Measurements from ENCODE around the gene AP1B1.
A peak's percentile ranks its signal among the peaks of the same experiment; 100 is the strongest.

Gene AP1B1

DNA sequence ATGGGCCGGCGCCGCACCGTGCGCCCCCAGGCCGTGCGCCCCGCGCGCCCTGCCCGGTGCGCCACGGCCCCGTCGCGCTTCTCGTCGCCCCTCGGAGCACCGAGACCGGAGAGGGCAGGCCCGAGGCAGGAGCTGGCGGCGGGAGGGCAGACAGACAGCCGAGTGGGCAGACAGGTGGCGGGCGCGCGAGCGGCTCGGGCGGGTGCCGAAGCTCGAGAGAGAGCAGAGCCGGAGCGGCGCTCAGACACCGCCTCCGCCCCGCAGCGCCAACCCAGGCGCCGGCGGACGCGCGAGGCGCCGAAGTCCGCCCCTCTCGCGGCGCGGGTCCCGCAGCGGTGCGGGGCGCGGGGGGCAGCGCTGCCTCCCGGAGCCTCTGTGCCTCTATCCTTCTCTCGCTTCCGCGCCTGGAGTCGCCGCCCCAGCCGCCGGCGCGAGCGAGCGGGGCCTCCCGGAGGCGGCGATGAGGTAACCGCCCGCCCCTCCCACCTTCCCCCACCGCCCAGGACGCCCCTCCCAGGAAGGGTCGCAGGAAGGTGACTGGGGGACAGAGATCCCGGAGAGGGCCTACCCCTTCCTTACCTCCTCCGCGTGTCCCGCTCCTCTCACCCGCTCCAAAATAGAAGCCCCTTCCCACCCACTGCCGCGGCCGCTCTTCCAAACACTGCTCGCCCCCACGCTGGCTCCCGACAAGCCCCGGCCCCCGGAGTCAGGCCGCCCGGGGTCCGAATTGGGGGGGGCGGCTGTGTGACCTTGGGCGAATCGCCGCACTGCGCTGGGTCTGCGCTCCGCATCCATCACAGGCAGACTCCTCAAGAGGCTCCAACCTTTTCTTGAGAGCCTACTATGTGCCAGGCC is 72.9 kb downstream of the AP1B1 start, which contains the start of gene RASL10A:
RASL10A (minus strand) TSS at position 412 of the 855 bp plus-strand sequence. CDS start 451 bp downstream, outside the sequence.
- Histone ChIP-seq H3K4me2 (no peak within 1 kb of the TSS), H3K27ac (no peak within 1 kb of the TSS), H3K27me3 (peaks cover 58% of the 10 kb centered on the region), H3K4me1 (peaks cover 21% of the 10 kb centered on the region), H3K4me3 (0 out of 2 replicates have a peak within 1 kb of the TSS, but pooled peaks have one; percentile 3), H3K36me3 (no peaks in the 10 kb centered on the region), H4K20me1 (peaks cover 27% of the 10 kb centered on the region), H3K9ac (no peak within 1 kb of the TSS), H3K9me3 (no peaks in the 10 kb centered on the region)
- TF ChIP-seq Cebpa-rat (IDR thresholded peaks at IDR 0.05) = no peak

DNA sequence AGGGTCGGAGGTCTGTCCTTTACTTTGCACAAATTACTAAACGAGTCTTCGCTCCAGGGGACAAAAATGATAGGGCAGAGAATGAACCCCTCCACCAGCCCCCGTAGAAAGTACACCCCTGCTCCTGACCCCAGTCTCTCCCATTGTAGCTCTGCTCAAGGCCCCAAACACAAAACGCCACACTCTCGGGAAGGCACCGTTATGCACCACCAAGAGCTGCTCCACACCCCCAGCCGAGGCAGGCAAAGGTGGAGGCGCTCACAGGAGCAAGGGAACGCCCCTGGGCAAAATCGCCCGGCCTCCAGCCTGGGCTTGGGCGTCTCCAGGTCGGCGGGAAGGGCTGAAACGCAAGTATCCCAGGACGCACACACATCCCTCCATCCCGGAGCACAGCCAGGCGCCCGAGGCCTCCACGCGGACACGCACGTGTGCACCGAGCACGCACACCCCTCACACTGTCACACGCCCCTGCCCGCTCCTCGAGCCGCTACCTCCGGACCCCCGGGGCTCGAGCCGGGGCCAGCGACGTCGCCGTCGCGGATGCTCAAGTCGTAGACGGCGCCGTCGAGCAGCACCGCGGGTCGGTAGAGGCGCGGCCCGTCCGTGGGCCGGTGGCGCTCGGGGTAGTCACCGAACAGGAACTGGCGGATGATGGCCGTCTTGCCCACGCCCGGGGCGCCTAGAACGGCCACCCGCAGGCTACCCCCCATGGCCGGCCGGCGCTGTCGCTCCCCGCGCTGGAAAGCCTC is 73.7 kb downstream of the AP1B1 start:
- H3K9ac ChIP-seq = no peak overlapping the region
- H3K27me3 ChIP-seq = peaks cover 58% of the 10 kb centered on the region
- no peaks in the 10 kb centered on the region for H3K36me3 ChIP-seq
- H3K4me2 ChIP-seq = no peak overlapping the region
- H3K27ac ChIP-seq = no peak overlapping the region
- TF ChIP-seq Cebpa-rat (IDR thresholded peaks at IDR 0.05) = no peak
- peaks cover 21% of the 10 kb centered on the region for H3K4me1 ChIP-seq
- peaks cover 27% of the 10 kb centered on the region for H4K20me1 ChIP-seq
- no peaks in the 10 kb centered on the region for H3K9me3 ChIP-seq
- H3K4me3 ChIP-seq = 0 out of 2 replicates have a peak overlapping the region, but pooled peaks have one; percentile 3

DNA sequence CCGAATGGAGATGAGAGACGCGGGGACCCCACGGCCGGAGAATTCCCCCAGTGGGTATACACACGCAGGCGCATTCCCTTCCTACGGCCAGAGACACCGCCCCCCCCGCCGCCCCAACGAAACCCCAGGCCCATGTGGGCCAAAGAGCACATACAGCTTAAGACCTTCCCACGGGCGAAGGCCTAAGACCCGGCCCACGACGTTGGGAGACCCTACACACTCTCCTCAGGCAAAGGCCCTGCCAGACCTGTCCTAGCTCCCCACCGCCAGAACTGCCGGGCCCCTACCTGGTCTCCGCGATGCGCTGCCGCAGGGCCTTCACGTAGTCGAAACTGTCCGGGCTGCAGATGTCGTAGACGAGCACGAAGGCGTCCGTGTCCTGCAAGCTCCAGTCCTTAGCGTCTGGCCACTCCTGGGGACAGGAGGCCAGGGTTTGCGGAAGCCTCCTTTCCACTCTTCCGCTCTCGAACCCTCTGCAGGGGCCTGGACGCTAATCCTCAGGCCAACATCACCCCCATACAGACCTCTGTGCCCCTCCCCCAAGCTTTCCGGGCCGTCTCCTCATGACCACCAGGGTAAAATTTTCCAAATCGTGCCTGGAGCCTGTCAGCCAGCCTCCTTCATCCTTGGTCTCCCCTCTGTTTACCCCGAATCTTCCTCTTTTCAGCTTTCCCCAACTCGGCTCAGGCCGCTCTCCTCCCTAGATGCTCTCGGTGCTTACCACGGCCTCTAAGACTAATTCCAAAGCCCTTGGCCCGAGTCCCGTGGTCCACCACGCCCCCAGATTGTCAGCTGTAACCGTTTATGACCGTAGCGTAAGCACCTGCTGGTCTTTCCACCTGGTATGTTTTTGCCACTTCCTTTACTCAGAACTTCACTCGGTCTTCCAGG is 74.5 kb downstream of the AP1B1 start:
- Histone ChIP-seq H3K4me1 (peaks cover 30% of the 10 kb centered on the region), H4K20me1 (peaks cover 36% of the 10 kb centered on the region), H3K27me3 (peaks cover 64% of the 10 kb centered on the region), H3K36me3 (no peaks in the 10 kb centered on the region), H3K9me3 (no peaks in the 10 kb centered on the region), H3K4me2 (no peak overlapping the region), H3K4me3 (no peak overlapping the region), H3K9ac (no peak overlapping the region), H3K27ac (no peak overlapping the region)
- TF ChIP-seq Cebpa-rat (IDR thresholded peaks at IDR 0.05) = no peak

DNA sequence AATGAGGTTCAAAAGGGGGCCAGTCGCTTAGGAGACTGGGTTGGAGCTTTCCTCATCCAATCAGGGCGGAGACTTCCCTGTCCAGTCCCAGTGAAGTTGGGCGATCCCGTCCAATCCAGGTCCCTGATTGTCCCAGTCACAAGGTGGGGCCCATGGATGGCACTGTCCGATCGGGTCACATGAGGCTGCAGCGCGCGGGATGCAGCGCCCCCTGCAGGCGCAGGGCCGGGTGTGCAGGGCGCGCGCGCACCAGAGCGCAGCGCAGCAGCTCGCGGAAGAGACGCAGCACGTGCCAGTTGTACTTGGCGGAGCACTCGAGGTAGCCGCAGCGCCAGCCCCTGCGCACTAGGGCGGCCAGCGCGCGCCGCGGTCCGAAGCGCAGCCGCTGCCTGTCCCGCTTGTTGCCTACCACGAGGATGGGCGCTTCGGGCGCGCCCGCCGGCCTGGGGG is 75.2 kb downstream of the AP1B1 start:
- Histone ChIP-seq H3K9me3 (no peaks in the 10 kb centered on the region), H3K36me3 (no peaks in the 10 kb centered on the region), H3K27me3 (peaks cover 71% of the 10 kb centered on the region), H4K20me1 (peaks cover 40% of the 10 kb centered on the region), H3K4me2 (no peak overlapping the region), H3K9ac (no peak overlapping the region), H3K27ac (no peak overlapping the region), H3K4me1 (peaks cover 37% of the 10 kb centered on the region), H3K4me3 (no peak overlapping the region)
- no peak for TF ChIP-seq Cebpa-rat (IDR thresholded peaks at IDR 0.05)

DNA sequence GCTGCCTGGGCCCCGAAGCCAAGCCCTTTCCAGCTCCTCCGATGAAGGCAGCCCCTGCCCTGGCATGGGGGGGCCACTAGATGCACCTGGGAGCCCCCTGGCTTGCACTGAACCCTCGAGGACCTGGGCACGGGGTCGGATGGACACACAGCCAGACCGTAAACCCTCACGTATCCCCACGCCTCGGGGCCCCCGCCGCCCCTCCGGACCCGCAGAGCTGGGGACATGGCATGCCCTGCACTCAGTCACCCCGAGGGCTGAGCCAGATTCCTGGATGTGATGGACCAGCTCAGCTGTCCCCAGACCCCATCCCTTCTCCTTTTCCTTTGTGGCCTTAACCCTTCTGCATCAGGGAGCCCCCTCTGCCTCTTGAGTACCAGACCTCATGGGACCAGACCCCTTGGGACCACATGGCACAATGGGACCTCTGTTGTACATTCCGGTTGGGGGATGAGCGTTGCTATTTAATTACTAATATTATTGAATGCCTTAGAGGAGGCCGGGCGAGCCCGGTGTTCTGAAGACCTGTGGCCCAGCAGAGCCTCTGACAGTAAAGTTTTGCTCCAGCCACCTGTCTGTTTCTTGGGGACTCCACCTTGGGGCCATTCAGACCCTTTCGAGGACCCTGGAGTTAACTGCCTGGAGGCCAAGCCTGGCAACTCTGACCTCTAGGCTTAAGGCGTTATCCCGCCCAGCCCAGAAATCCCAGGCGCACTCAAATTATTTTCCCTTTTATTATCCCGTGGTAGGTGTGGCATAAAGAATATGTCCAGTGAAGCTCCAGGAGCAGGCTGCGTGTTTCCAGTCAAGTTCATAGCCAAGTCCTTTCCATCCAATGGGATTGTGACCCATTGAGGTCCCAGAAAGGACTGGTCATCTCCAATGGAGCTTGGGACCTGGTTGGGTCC is 75.9 kb downstream of the AP1B1 start:
- no peaks in the 10 kb centered on the region for H3K36me3 ChIP-seq
- no peaks in the 10 kb centered on the region for H3K9me3 ChIP-seq
- H3K27ac ChIP-seq = no peak overlapping the region
- peaks cover 47% of the 10 kb centered on the region for H4K20me1 ChIP-seq
- peaks cover 77% of the 10 kb centered on the region for H3K27me3 ChIP-seq
- H3K9ac ChIP-seq = no peak overlapping the region
- peaks cover 40% of the 10 kb centered on the region for H3K4me1 ChIP-seq
- no peak overlapping the region for H3K4me2 ChIP-seq
- H3K4me3 ChIP-seq = no peak overlapping the region
- TF ChIP-seq Cebpa-rat (IDR thresholded peaks at IDR 0.05) = no peak

DNA sequence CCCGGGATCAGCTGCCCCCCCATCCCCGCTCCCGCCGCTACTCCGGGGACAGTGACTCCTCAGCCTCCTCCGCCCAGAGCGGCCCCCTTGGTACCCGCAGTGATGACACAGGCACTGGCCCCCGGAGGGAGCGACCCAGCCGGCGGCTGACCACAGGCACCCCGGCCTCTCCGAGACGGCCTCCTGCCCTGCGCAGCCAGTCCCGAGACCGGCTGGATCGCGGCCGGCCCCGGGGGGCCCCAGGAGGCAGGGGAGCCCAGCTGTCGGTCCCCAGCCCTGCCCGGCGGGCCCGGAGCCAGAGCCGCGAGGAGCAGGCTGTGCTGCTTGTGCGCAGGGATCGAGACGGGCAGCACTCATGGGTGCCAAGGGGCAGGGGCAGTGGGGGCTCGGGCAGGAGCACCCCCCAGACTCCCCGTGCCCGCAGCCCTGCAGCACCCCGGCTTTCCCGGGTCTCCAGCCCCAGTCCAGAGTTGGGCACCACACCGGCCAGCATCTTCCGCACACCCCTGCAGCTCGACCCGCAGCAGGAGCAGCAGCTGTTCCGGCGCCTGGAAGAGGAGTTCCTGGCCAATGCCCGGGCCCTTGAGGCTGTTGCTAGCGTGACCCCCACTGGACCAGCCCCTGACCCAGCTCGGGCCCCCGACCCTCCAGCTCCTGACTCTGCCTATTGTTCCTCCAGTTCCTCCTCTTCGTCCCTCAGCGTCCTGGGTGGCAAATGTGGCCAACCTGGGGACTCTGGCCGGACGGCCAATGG is 76.7 kb downstream of the AP1B1 start:
- Histone ChIP-seq H3K4me3 (no peak overlapping the region), H3K9ac (no peak overlapping the region), H3K4me2 (peak overlapping the region; percentile 61; the same call in 1 of the 2 replicates), H3K27me3 (peaks cover 77% of the 10 kb centered on the region), H4K20me1 (peaks cover 49% of the 10 kb centered on the region), H3K4me1 (peaks cover 40% of the 10 kb centered on the region), H3K27ac (no peak overlapping the region), H3K9me3 (no peaks in the 10 kb centered on the region), H3K36me3 (no peaks in the 10 kb centered on the region)
- no peak for TF ChIP-seq Cebpa-rat (IDR thresholded peaks at IDR 0.05)

DNA sequence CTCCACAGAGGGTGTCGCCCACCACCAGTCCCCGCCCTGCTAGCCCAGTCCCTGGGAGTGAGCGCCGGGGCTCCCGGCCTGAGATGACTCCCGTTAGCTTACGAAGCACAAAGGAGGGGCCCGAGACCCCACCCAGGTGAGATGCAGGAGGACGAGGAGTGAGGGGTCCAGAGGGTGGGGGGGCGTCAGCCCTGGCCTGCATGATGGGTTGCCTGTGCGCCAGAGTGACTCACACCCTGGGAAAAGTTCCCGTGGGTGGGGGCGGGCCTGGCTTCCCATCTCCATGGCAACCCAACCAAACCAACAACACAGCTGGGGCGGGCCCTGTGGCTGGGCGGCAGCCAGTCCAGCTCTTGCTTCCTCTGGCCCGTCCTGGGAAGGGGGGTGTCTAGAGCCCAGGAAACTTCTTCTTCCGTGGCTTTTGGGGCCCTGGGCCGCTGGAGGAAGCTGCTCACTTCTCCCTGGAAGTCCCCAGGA is 77.5 kb downstream of the AP1B1 start:
- TF ChIP-seq Cebpa-rat (IDR thresholded peaks at IDR 0.05) = no peak
- Histone ChIP-seq H3K9ac (no peak overlapping the region), H4K20me1 (peaks cover 49% of the 10 kb centered on the region), H3K9me3 (no peaks in the 10 kb centered on the region), H3K4me1 (peaks cover 48% of the 10 kb centered on the region), H3K4me3 (no peak overlapping the region), H3K27ac (no peak overlapping the region), H3K27me3 (peaks cover 77% of the 10 kb centered on the region), H3K4me2 (peak overlapping the region; percentile 61), H3K36me3 (no peaks in the 10 kb centered on the region)

All from BLaER1 (cell line).